K562 (cell line): ENCODE results near the gene SPCS3.

Experiments
- AFF1 ChIP-seq, 2 experiments: fragments of 450-650 bp; IDR thresholded peaks; 2 replicates each; pipeline ENCODE4 v1.6.1; 2018; ENCODE audit warnings: mild to moderate bottlenecking in 2 of 2, low read depth in 1 of 2; ENCODE audit not compliant: partially characterized antibody in 2 of 2
- CTCF ChIP-seq, 3 experiments: IDR thresholded peaks in 2 of 3; conservative IDR thresholded peaks in 1 of 3; 2 replicates each; pipeline ENCODE4 v1.5.1; 2011 to 2012; ENCODE audit warnings: low read length in 3 of 3, mild to moderate bottlenecking in 3 of 3, control low read depth in 2 of 3, improper control_type of control experiment in 1 of 3, inconsistent platforms in 1 of 3, low read depth in 1 of 3, mixed read lengths in 1 of 3, moderate library complexity in 1 of 3; ENCODE audit not compliant: insufficient read depth in 2 of 3
- JUND ChIP-seq, 2 experiments: IDR thresholded peaks; 2 replicates in 1 of 2; 3 replicates in 1 of 2; pipeline ENCODE4 v1.6.1; 2011; ENCODE audit warnings: borderline replicate concordance in 2 of 2, low read depth in 2 of 2, low read length in 2 of 2, improper control_type of control experiment in 1 of 2, missing biosample characterization in 1 of 2, missing genetic modification characterization in 1 of 2, missing genetic modification reagents in 1 of 2
- NONO ChIP-seq, 2 experiments: fragments of 200-400 bp in 1 of 2; fragments of 450-650 bp in 1 of 2; formaldehyde crosslinking in 1 of 2; IDR thresholded peaks; 2 replicates each; pipeline ENCODE4 v1.6.1; 2017; ENCODE audit warnings: low read depth in 2 of 2, mild to moderate bottlenecking in 2 of 2, moderate library complexity in 2 of 2, low read length in 1 of 2
- POLR2AphosphoS5 ChIP-seq: IDR thresholded peaks from 2 replicates; pipeline ENCODE4 v1.6.1; 2011; ENCODE audit warnings: mild to moderate bottlenecking, low read depth, low read length, moderate library complexity; ENCODE audit not compliant: control insufficient read depth, insufficient read depth
- RBM14 ChIP-seq: fragments of 200-400 bp; formaldehyde crosslinking; IDR thresholded peaks from 2 replicates; pipeline ENCODE4 v1.6.1; 2018; ENCODE audit warnings: low read depth, mild to moderate bottlenecking, low read length, moderate library complexity, borderline replicate concordance; ENCODE audit not compliant: insufficient read depth
- RCOR1 ChIP-seq, 2 experiments: IDR thresholded peaks; 2 replicates each; pipeline ENCODE4 v1.6.1; 2012; ENCODE audit warnings: low read depth in 2 of 2, low read length in 2 of 2, borderline replicate concordance in 1 of 2, improper control_type of control experiment in 1 of 2
- RFX5 ChIP-seq: IDR thresholded peaks from 2 replicates; pipeline ENCODE4 v1.6.1; 2011; ENCODE audit warnings: low read depth, mild to moderate bottlenecking, improper control_type of control experiment, low read length
- ZNF324 ChIP-seq: fragments of 250-450 bp; sonication (Bioruptor Pico); IDR thresholded peaks from 2 replicates; pipeline ENCODE4 v1.4.0; 2020; ENCODE audit warnings: mild to moderate bottlenecking
- ZNF830 ChIP-seq: fragments of 250-450 bp; sonication (Bioruptor Pico); IDR thresholded peaks from 2 replicates; pipeline ENCODE4 v1.5.0; 2021; ENCODE audit warnings: mild to moderate bottlenecking

GRCh38 chr4:176303938-176304337, 15.8 kb upstream of the SPCS3 start:
- TF ChIP-seq CTCF (IDR thresholded peaks at IDR 0.05 in 2 of 3, conservative IDR thresholded peaks at IDR 0.05 in 1 of 3; ENCODE audit: insufficient read depth in 2 of 3, low read depth in 1 of 3, low read length in 3 of 3) (no peak), RFX5 (no peak), POLR2AphosphoS5 (no peak), RCOR1 (IDR thresholded peaks at IDR 0.05; ENCODE audit: borderline replicate concordance in 1 of 2, low read depth in 2 of 2, low read length in 2 of 2) (no peak), AFF1 (IDR thresholded peaks at IDR 0.05; ENCODE audit: low read depth in 1 of 2, partially characterized antibody in 2 of 2) (no peak), NONO (IDR thresholded peaks at IDR 0.05; ENCODE audit: low read depth in 2 of 2, low read length in 1 of 2) (no peak), JUND (IDR thresholded peaks at IDR 0.05; ENCODE audit: borderline replicate concordance, low read depth, low read length) (no peak), JUND (tag; IDR thresholded peaks at IDR 0.05; ENCODE audit: borderline replicate concordance, low read depth, low read length) (no peak), ZNF830 (CRISPR knock-in tag) (no peak), ZNF324 (no peak), RBM14 (no peak)
